Subcutaneous adipose tissue (tissue), 4 donors: Measurements from ENCODE around the gene FOSL2. TPM values are rescaled to one million over a fixed set of nuclear protein-coding genes. Genes with fewer than 3 reads are reported as not detected.

Experiments used
- CTCF ChIP-seq: fragments of 450-650 bp; IDR thresholded peaks from one replicate; pipeline ENCODE4 v1.5.1; 2016; ENCODE audit warnings: low read depth, mild to moderate bottlenecking, control low read depth, antibody characterized with exemption, moderate library complexity
- total RNA-seq, 4 donors: library from RNA; depleted of rRNA; stranded (reverse); fragments of >200 nt; gene quantifications; one replicate each; pipeline ENCODE4 v1.1.0, GENCODE V29; 2016

The FOSL2 gene
- total RNA-seq, 4 donors from 2014 or later: 69.7 to 137 (median 110) TPM

- no peak for TF ChIP-seq CTCF
Measured at GRCh38 chr2:28377195-28377816, 15.4 kb upstream of the FOSL2 start.

GRCh38 chr2:28377984-28378678 is 14.5 kb upstream of the FOSL2 start:
- no peak for TF ChIP-seq CTCF

GRCh38 chr2:28378679-28379584 is 13.7 kb upstream of the FOSL2 start:
- TF ChIP-seq CTCF: no peak

GRCh38 chr2:28380219-28380618 is 12.4 kb upstream of the FOSL2 start:
- TF ChIP-seq CTCF: no peak

- no peak for TF ChIP-seq CTCF
Measured at GRCh38 chr2:28381225-28382180, 11.2 kb upstream of the FOSL2 start.

- no peak for TF ChIP-seq CTCF
Measured at GRCh38 chr2:28382755-28383154, 9.9 kb upstream of the FOSL2 start.
